SK-N-SH treated with all-trans-retinoic acid at 6 μM for 48 hours (cell line): ENCODE measurements around the gene EXOC5.

Experiments used
- ATAC-seq: fragments of 200-7000 bp; cut with Tn5 transposase; 3 replicates; pipeline ENCODE4 v1.9.1; 2020; ENCODE audit warnings: mild to moderate bottlenecking, moderate library complexity
- ARNTL ChIP-seq: fragments of 450-650 bp; formaldehyde crosslinking; IDR thresholded peaks from 2 replicates; pipeline ENCODE4 v1.5.0; 2020; ENCODE audit warnings: low read depth, mild to moderate bottlenecking, moderate library complexity, borderline replicate concordance
- BACH2 ChIP-seq: fragments of 250-450 bp; sonication (Bioruptor Pico); IDR thresholded peaks from 2 replicates; pipeline ENCODE4 v1.9.0; 2021; ENCODE audit warnings: mild to moderate bottlenecking, borderline replicate concordance
- CREB5 ChIP-seq: fragments of 250-450 bp; sonication (Bioruptor Pico); IDR thresholded peaks from 2 replicates; pipeline ENCODE4 v1.5.1; 2020; ENCODE audit warnings: low read depth, mild to moderate bottlenecking, moderate library complexity
- CSDC2 ChIP-seq: fragments of 250-450 bp; sonication (Bioruptor Pico); IDR thresholded peaks from 2 replicates; pipeline ENCODE4 v1.5.0; 2020; ENCODE audit warnings: mild to moderate bottlenecking, moderate library complexity
- CSRNP3 ChIP-seq: fragments of 250-450 bp; sonication (Bioruptor Pico); IDR thresholded peaks from 2 replicates; pipeline ENCODE4 v1.5.1; 2021; ENCODE audit warnings: mild to moderate bottlenecking, moderate library complexity
- ESRRG ChIP-seq: fragments of 250-450 bp; sonication (Bioruptor Pico); IDR thresholded peaks from 2 replicates; pipeline ENCODE4 v1.6.1; 2021; ENCODE audit warnings: mild to moderate bottlenecking
- GLIS3 ChIP-seq: fragments of 250-450 bp; sonication (Bioruptor Pico); IDR thresholded peaks from 2 replicates; pipeline ENCODE4 v1.5.0; 2020; ENCODE audit warnings: mild to moderate bottlenecking, moderate library complexity
- ISL1 ChIP-seq: fragments of 250-450 bp; sonication (Bioruptor Pico); IDR thresholded peaks from 2 replicates; pipeline ENCODE4 v2.1.2; 2022; ENCODE audit warnings: mild to moderate bottlenecking, moderate library complexity
- OSR1 ChIP-seq: fragments of 250-450 bp; sonication (Bioruptor Pico); IDR thresholded peaks from 2 replicates; pipeline ENCODE4 v1.8.0; 2022; ENCODE audit warnings: moderate library complexity, mild to moderate bottlenecking, inconsistent platforms
- PATZ1 ChIP-seq: fragments of 250-450 bp; sonication (Bioruptor Pico); IDR thresholded peaks from 2 replicates; pipeline ENCODE4 v1.8.0; 2020; ENCODE audit warnings: mild to moderate bottlenecking, moderate library complexity, borderline replicate concordance
- POU6F1 ChIP-seq: fragments of 250-450 bp; sonication (Bioruptor Pico); IDR thresholded peaks from 2 replicates; pipeline ENCODE4 v1.8.0; 2021; ENCODE audit warnings: low read depth, mild to moderate bottlenecking, moderate library complexity, borderline replicate concordance
- PPARA ChIP-seq: fragments of 250-450 bp; sonication (Bioruptor Pico); IDR thresholded peaks from 2 replicates; pipeline ENCODE4 v1.5.0; 2020; ENCODE audit warnings: mild to moderate bottlenecking, borderline replicate concordance
- SNAI2 ChIP-seq: fragments of 250-450 bp; sonication (Bioruptor Pico); IDR thresholded peaks from 2 replicates; pipeline ENCODE4 v1.5.0; 2020; ENCODE audit warnings: mild to moderate bottlenecking, moderate library complexity
- TCF4 ChIP-seq: fragments of 250-450 bp; sonication (Bioruptor Pico); IDR thresholded peaks from 2 replicates; pipeline ENCODE4 v1.8.0; 2021; ENCODE audit warnings: mild to moderate bottlenecking, moderate library complexity, borderline replicate concordance
- TOX ChIP-seq: fragments of 250-450 bp; sonication (Bioruptor Pico); IDR thresholded peaks from 2 replicates; pipeline ENCODE4 v1.8.0; 2021; ENCODE audit warnings: mild to moderate bottlenecking, moderate library complexity, borderline replicate concordance
- TSHZ2 ChIP-seq: fragments of 250-450 bp; sonication (Bioruptor Pico); IDR thresholded peaks from 2 replicates; pipeline ENCODE4 v1.5.0; 2020; ENCODE audit warnings: mild to moderate bottlenecking, moderate library complexity
- ZC3H10 ChIP-seq: fragments of 250-450 bp; sonication (Bioruptor Pico); IDR thresholded peaks from 2 replicates; pipeline ENCODE4 v1.5.1; 2021; ENCODE audit warnings: mild to moderate bottlenecking, moderate library complexity
- ZFP3 ChIP-seq: fragments of 250-450 bp; sonication (Bioruptor Pico); IDR thresholded peaks from 2 replicates; pipeline ENCODE4 v1.5.0; 2020; ENCODE audit warnings: mild to moderate bottlenecking, moderate library complexity
- ZFP30 ChIP-seq: fragments of 450-650 bp; formaldehyde crosslinking; IDR thresholded peaks from 2 replicates; pipeline ENCODE4 v1.5.0; 2022; ENCODE audit warnings: mild to moderate bottlenecking, moderate library complexity
- ZNF565 ChIP-seq: fragments of 450-650 bp; formaldehyde crosslinking; conservative IDR thresholded peaks from 2 replicates; pipeline ENCODE4 v1.5.0; 2020; ENCODE audit warnings: low read depth, mild to moderate bottlenecking, moderate library complexity
- ZNF70 ChIP-seq: fragments of 450-650 bp; formaldehyde crosslinking; IDR thresholded peaks from 2 replicates; pipeline ENCODE4 v1.5.0; 2020; ENCODE audit warnings: mild to moderate bottlenecking, moderate library complexity
- ZNF8 ChIP-seq: fragments of 450-650 bp; formaldehyde crosslinking; IDR thresholded peaks from 2 replicates; pipeline ENCODE4 v1.5.0; 2020; ENCODE audit warnings: mild to moderate bottlenecking, moderate library complexity

EXOC5 gene

GRCh38 chr14:57169901-57170300, 98.8 kb downstream of the EXOC5 start (continued):
- TF ChIP-seq ARNTL (CRISPR knock-in tag) = no peak
- TF ChIP-seq ESRRG (CRISPR knock-in tag) = no peak
- no peak for TF ChIP-seq ZNF70
- TF ChIP-seq OSR1 (CRISPR knock-in tag) = no peak
- TF ChIP-seq CSRNP3 (CRISPR knock-in tag) = no peak
- TF ChIP-seq, all 23 proteins: peak for 0

- TF ChIP-seq ZNF565 (CRISPR knock-in tag) = no peak
- no peak for TF ChIP-seq ZNF8 (CRISPR knock-in tag)
- no peak for TF ChIP-seq ZC3H10 (CRISPR knock-in tag)
- no peak for TF ChIP-seq ISL1 (CRISPR knock-in tag)
- TF ChIP-seq PATZ1 (CRISPR knock-in tag) = no peak
- TF ChIP-seq BACH2 = no peak
- no peak for TF ChIP-seq ESRRG (CRISPR knock-in tag)
- no peak for TF ChIP-seq TOX (CRISPR knock-in tag)
- no peak for TF ChIP-seq ZFP3 (CRISPR knock-in tag)
- TF ChIP-seq PPARA (CRISPR knock-in tag) = no peak
- no peak for TF ChIP-seq SNAI2 (CRISPR knock-in tag)
- no peak for TF ChIP-seq TCF4 (CRISPR knock-in tag)
- TF ChIP-seq ZNF70 = no peak
- TF ChIP-seq CSDC2 (CRISPR knock-in tag) = no peak
Measured at GRCh38 chr14:57168138-57168679, 100.5 kb downstream of the EXOC5 start.

GRCh38 chr14:57161583-57162234, 107.0 kb downstream of the EXOC5 start:
- ATAC-seq = no peak
- no peak for TF ChIP-seq SNAI2 (CRISPR knock-in tag)
- TF ChIP-seq ZNF8 (CRISPR knock-in tag) = no peak
- TF ChIP-seq TCF4 (CRISPR knock-in tag) = no peak
- no peak for TF ChIP-seq PPARA (CRISPR knock-in tag)
- no peak for TF ChIP-seq TSHZ2
- no peak for TF ChIP-seq CSRNP3 (CRISPR knock-in tag)
- TF ChIP-seq CREB5 (CRISPR knock-in tag) = no peak
- no peak for TF ChIP-seq POU6F1 (CRISPR knock-in tag)
- no peak for TF ChIP-seq ISL1 (CRISPR knock-in tag)
- TF ChIP-seq BACH2 = no peak
- TF ChIP-seq ZFP30 (CRISPR knock-in tag) = no peak
- no peak for TF ChIP-seq GLIS3 (CRISPR knock-in tag)
- no peak for TF ChIP-seq ZFP3 (CRISPR knock-in tag)

More at GRCh38 chr14:57168138-57168679, 100.5 kb downstream of the EXOC5 start:
- no peak for ATAC-seq
